K562 treated with DMSO at 1 percent for 48 hours (cell line): ENCODE results near the gene POLR2J3. TPM values are rescaled to one million over a fixed set of nuclear protein-coding genes. Genes with fewer than 3 reads are reported as not detected.

Experiments
- total RNA-seq: library from RNA; unstranded; fragments of 300-600 nt; gene quantifications from 2 replicates; pipeline ENCODE4 v1.2.3, GENCODE V29; 2022; ENCODE audit warnings: low replicate concordance; ENCODE audit errors: extremely low read depth

Gene POLR2J3
- not detected in 2 replicates for total RNA-seq

DNA sequence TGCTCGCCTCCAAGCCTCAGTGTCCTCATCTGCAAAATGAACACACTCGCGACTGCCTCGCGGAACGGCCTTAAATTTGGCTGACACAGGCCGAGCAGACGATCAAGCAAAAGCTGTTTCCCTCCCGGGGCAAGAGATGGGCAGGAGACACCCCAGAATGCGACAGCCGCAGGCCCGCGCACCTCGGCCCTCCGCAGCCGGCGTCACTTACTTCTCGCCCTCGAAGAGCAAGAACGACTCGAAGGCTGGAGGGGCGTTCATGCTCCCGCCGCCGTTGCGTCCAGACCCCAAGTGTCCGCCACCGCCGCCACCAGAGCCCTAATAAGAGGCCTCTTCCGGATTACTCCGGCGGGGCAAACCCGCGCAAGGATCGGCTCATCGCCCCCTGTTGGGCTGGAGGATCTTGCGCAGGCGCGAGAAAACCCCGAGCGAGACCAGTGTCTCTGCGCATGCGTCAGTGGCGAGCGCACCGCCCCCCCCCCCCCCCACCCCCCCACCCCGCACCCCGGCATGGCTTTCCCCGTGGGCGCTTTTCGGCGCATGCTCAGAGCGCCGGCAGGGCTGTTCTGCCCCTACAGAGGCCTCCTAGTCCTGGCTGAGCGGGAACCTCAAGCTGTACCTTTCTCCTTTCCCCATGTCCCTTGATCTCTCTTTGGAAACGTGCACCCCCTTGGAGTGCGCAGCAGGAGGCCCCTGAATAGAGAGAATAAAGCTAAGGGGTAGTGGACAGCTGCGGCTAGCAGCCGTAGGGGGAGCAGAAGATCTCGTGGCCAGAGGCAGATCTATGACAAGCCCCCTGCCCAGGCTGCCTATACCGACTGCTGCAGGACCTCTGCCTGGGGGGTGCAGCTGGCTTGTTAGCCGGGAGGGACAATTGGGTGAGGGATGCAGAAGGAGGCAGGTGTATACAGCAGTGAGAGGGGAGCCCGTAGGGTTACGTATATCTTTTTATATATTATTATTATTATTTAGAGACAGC, at the start of gene POLR2J3:
Gene POLR2J3 (minus strand): TSS at position 323 of the 979 bp plus-strand sequence. CDS start 62 bp downstream, at position 261.

GRCh38 chr7:102616507-102617125, 44.2 kb upstream of the POLR2J3 start, which contains the start of gene RASA4:
Gene RASA4 (minus strand): TSS chr7:102616756. CDS start chr7:102616689, 67 bp downstream.

GRCh38 chr7:102550808-102551422, 21.5 kb downstream of the POLR2J3 start, which contains the start of gene SPDYE2:
Gene SPDYE2 (plus strand): TSS chr7:102551226. CDS start chr7:102553256, 2,030 bp downstream.

DNA sequence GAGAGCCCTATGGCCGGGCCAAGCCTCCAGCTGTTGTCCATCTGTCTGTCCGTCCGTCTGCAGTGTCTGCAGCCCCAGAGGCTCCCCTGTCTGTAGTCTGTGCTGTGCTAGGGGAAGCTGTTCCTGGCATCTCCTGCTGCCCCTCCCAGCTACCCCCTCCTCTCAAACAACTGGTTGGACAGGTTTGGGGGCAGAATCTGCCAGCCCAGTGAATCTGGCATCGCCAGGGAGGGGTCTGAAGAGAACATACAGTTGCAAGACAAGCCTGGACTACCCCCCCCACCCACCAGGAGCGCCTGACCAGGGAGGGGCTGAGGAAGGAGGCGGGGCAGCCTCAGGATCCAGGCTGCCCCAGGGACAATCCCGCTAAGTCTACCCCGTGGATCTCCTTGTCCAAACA, 28.8 kb downstream of the POLR2J3 start, which contains the start of gene UPK3BL2:
Gene UPK3BL2 (minus strand): TSS at position 101 of the 400 bp plus-strand sequence. CDS start 60 bp downstream, at position 41.

GRCh38 chr7:102517550-102518147, 54.7 kb downstream of the POLR2J3 start, which contains the start of gene RASA4B:
Gene RASA4B (minus strand): TSS chr7:102517777. CDS start chr7:102517710, 67 bp downstream.

Other genes with a start within 250 kb of the POLR2J3 start
- gene SPDYE6, start 216.1 kb downstream of the POLR2J3 start, total RNA-seq, result not detected in 2 replicates
- not detected in 2 replicates for gene PRKRIP1, start 176.2 kb downstream of the POLR2J3 start, total RNA-seq
- not detected in 2 replicates for gene ORAI2, start 139.0 kb downstream of the POLR2J3 start, total RNA-seq
- not detected in 2 replicates for gene ALKBH4, start 107.7 kb downstream of the POLR2J3 start, total RNA-seq
- gene LRWD1, start 107.6 kb downstream of the POLR2J3 start, total RNA-seq, result not detected in 2 replicates
- gene POLR2J, start 93.7 kb downstream of the POLR2J3 start, total RNA-seq, result not detected in 2 replicates
- gene RASA4B, start 54.8 kb downstream of the POLR2J3 start, total RNA-seq, result not detected in 2 replicates
- not detected in 2 replicates for gene UPK3BL2, start 28.9 kb downstream of the POLR2J3 start, total RNA-seq
- not detected in 2 replicates for gene SPDYE2, start 21.4 kb downstream of the POLR2J3 start, total RNA-seq
- gene RASA4, start 44.2 kb upstream of the POLR2J3 start, total RNA-seq, result not detected in 2 replicates
- gene UPK3BL1, start 70.2 kb upstream of the POLR2J3 start, total RNA-seq, result not detected in 2 replicates
- not detected in 2 replicates for gene SPDYE2B, start 77.7 kb upstream of the POLR2J3 start, total RNA-seq
- not detected in 2 replicates for gene POLR2J2, start 99.1 kb upstream of the POLR2J3 start, total RNA-seq
- not detected in 2 replicates for gene FAM185A, start 176.4 kb upstream of the POLR2J3 start, total RNA-seq